Femur (tissue), 1 donor: ENCODE results near the gene DNAH10.

ENCODE experiments used
- DNase-seq: peaks from one replicate; pipeline ENCODE4 v3.0.0-alpha.2; 2017

DNAH10 gene

GRCh38 chr12:123794027-123794426 lies 31.9 kb downstream of the DNAH10 start:
- DNase-seq, result no peak

- DNase-seq, result no peak
Measured at GRCh38 chr12:123798518-123798917, 36.4 kb downstream of the DNAH10 start.

GRCh38 chr12:123799227-123799626 lies 37.1 kb downstream of the DNAH10 start:
- no peak for DNase-seq

GRCh38 chr12:123801573-123802178 lies 39.6 kb downstream of the DNAH10 start:
- DNase-seq, result no peak

GRCh38 chr12:123805173-123805572 lies 43.1 kb downstream of the DNAH10 start:
- no peak for DNase-seq

- DNase-seq, result no peak
Measured at GRCh38 chr12:123807002-123807401, 44.9 kb downstream of the DNAH10 start.

- no peak for DNase-seq
Measured at GRCh38 chr12:123807670-123808069, 45.6 kb downstream of the DNAH10 start.

GRCh38 chr12:123808167-123808566 lies 46.1 kb downstream of the DNAH10 start:
- DNase-seq, result no peak

- no peak for DNase-seq
Measured at GRCh38 chr12:123813349-123813748, 51.2 kb downstream of the DNAH10 start.

GRCh38 chr12:123815968-123816367 lies 53.9 kb downstream of the DNAH10 start:
- DNase-seq, result no peak

- DNase-seq, result no peak
Measured at GRCh38 chr12:123816896-123817537, 54.9 kb downstream of the DNAH10 start.

- DNase-seq, result no peak
Measured at GRCh38 chr12:123822804-123823203, 60.7 kb downstream of the DNAH10 start.

- DNase-seq, result no peak
Measured at GRCh38 chr12:123828120-123828519, 66.0 kb downstream of the DNAH10 start.

- no peak for DNase-seq
Measured at GRCh38 chr12:123828854-123829547, 66.9 kb downstream of the DNAH10 start.

- no peak for DNase-seq
Measured at GRCh38 chr12:123829561-123829960, 67.5 kb downstream of the DNAH10 start.

- DNase-seq, result no peak
Measured at GRCh38 chr12:123830675-123831074, 68.6 kb downstream of the DNAH10 start.

- DNase-seq, result no peak
Measured at GRCh38 chr12:123832052-123832451, 70.0 kb downstream of the DNAH10 start.

- no peak for DNase-seq
Measured at GRCh38 chr12:123833830-123834229, 71.7 kb downstream of the DNAH10 start.

- DNase-seq, result no peak
Measured at GRCh38 chr12:123834845-123835244, 72.7 kb downstream of the DNAH10 start.

- DNase-seq, result no peak
Measured at GRCh38 chr12:123836292-123836691, 74.2 kb downstream of the DNAH10 start.

- DNase-seq, result no peak
Measured at GRCh38 chr12:123839826-123840225, 77.7 kb downstream of the DNAH10 start.

GRCh38 chr12:123840765-123841425 lies 78.8 kb downstream of the DNAH10 start:
- DNase-seq, result no peak

GRCh38 chr12:123843912-123844748 lies 82.0 kb downstream of the DNAH10 start:
- DNase-seq, result no peak
